HEK293 (cell line): ENCODE data around the gene SBSN.

ENCODE experiments used
- CTCF ChIA-PET: fragments of 350-600 bp; formaldehyde crosslinking; extraction: SDS; loops from one replicate; lab custom pipeline; 2021; ENCODE audit warnings: antibody characterized with exemption; lab: Yijun Ruan, JAX
- POLR2A ChIA-PET: fragments of 300-600 bp; formaldehyde crosslinking; extraction: SDS; loops from one replicate; lab custom pipeline; 2020; ENCODE audit warnings: antibody characterized with exemption, inconsistent platforms; lab: Yijun Ruan, JAX
- H3K27ac ChIP-seq: fragments of 200-500 bp; sonication (Bioruptor generic); 2 replicates; pipeline ENCODE4 v1.5.1; 2014; ENCODE audit warnings: low read depth, low read length, control low read depth, inconsistent platforms; ENCODE audit errors: extremely low read depth
- H3K36me3 ChIP-seq, 2 experiments: fragments of 200-500 bp in 1 of 2; sonication (Bioruptor generic) in 1 of 2; 1 replicate in 1 of 2; 2 replicates in 1 of 2; pipeline ENCODE4 v1.5.1; 2014 to 2017; ENCODE audit warnings: inconsistent platforms in 2 of 2, low read length in 2 of 2; ENCODE audit not compliant: control insufficient read depth in 2 of 2, insufficient read depth in 1 of 2
- H3K4me1 ChIP-seq: fragments of 200-500 bp; sonication (Bioruptor generic); 2 replicates; pipeline ENCODE4 v1.5.1; 2014; ENCODE audit warnings: mild to moderate bottlenecking, low read length, inconsistent platforms; ENCODE audit not compliant: control insufficient read depth, insufficient read depth
- H3K4me3 ChIP-seq: 2 replicates; pipeline ENCODE4 v1.5.1; 2011; ENCODE audit warnings: low read depth, mild to moderate bottlenecking, control low read depth, low read length, moderate library complexity
- H3K9me3 ChIP-seq: fragments of 200-500 bp; sonication (Bioruptor generic); 2 replicates; pipeline ENCODE4 v1.5.1; 2014; ENCODE audit warnings: low read depth, low read length, inconsistent platforms; ENCODE audit not compliant: control insufficient read depth, insufficient read depth
- EGR2 ChIP-seq: fragments of 450-650 bp; formaldehyde crosslinking; IDR thresholded peaks from 2 replicates; pipeline ENCODE4 v1.5.1; 2016; ENCODE audit warnings: low read depth, missing biosample characterization, missing genetic modification characterization
- GLI2 ChIP-seq: fragments of 450-650 bp; formaldehyde crosslinking; IDR thresholded peaks from 2 replicates; pipeline ENCODE4; 2017; ENCODE audit warnings: missing biosample characterization, missing genetic modification characterization, low read depth, borderline replicate concordance
- GLIS1 ChIP-seq: fragments of 450-650 bp; formaldehyde crosslinking; IDR thresholded peaks from 2 replicates; pipeline ENCODE4 v1.5.1; 2016; ENCODE audit warnings: missing biosample characterization, missing genetic modification characterization
- HOXA7 ChIP-seq: sonication (generic); formaldehyde crosslinking; IDR thresholded peaks from 2 replicates; pipeline ENCODE4 v1.8.1; 2022; ENCODE audit warnings: missing genetic modification reagents, borderline replicate concordance
- KLF16 ChIP-seq: fragments of 450-650 bp; formaldehyde crosslinking; IDR thresholded peaks from 2 replicates; pipeline ENCODE4 v1.5.1; 2017; ENCODE audit warnings: missing biosample characterization, missing genetic modification characterization
- KLF17 ChIP-seq: fragments of 450-650 bp; formaldehyde crosslinking; IDR thresholded peaks from 2 replicates; pipeline ENCODE4 v1.5.1; 2016; ENCODE audit warnings: missing biosample characterization, missing genetic modification characterization
- OSR2 ChIP-seq: fragments of 450-650 bp; formaldehyde crosslinking; IDR thresholded peaks from 2 replicates; pipeline ENCODE4 v1.5.1; 2016; ENCODE audit warnings: missing biosample characterization, missing genetic modification characterization
- PRDM1 ChIP-seq: fragments of 450-650 bp; formaldehyde crosslinking; IDR thresholded peaks from 2 replicates; pipeline ENCODE4; 2016; ENCODE audit warnings: missing biosample characterization, missing genetic modification characterization
- RBAK ChIP-seq: fragments of 450-650 bp; formaldehyde crosslinking; IDR thresholded peaks from 2 replicates; pipeline ENCODE4 v1.5.1; 2016; ENCODE audit warnings: missing biosample characterization, missing genetic modification characterization
- TRIM28 ChIP-seq: IDR thresholded peaks from 2 replicates; pipeline ENCODE4 v1.6.1; 2011; ENCODE audit warnings: low read length, control low read depth, borderline replicate concordance
- ZEB2 ChIP-seq: fragments of 450-650 bp; formaldehyde crosslinking; IDR thresholded peaks from 2 replicates; pipeline ENCODE4 v1.5.1; 2016; ENCODE audit warnings: missing biosample characterization, missing genetic modification characterization
- ZFHX2 ChIP-seq: fragments of 450-650 bp; formaldehyde crosslinking; conservative IDR thresholded peaks from 2 replicates; pipeline ENCODE4 v1.5.1; 2016; ENCODE audit warnings: missing biosample characterization, missing genetic modification characterization
- ZFP41 ChIP-seq: fragments of 450-650 bp; formaldehyde crosslinking; IDR thresholded peaks from 2 replicates; pipeline ENCODE4 v1.5.1; 2016; ENCODE audit warnings: missing biosample characterization, missing genetic modification characterization, borderline replicate concordance
- ZIC2 ChIP-seq: fragments of 450-650 bp; formaldehyde crosslinking; IDR thresholded peaks from 2 replicates; pipeline ENCODE4 v1.5.1; 2016; ENCODE audit warnings: missing biosample characterization, missing genetic modification characterization
- ZNF132 ChIP-seq: fragments of 450-650 bp; formaldehyde crosslinking; IDR thresholded peaks from 2 replicates; pipeline ENCODE4 v1.5.1; 2017; ENCODE audit warnings: missing biosample characterization, missing genetic modification characterization, borderline replicate concordance
- ZNF19 ChIP-seq: fragments of 450-650 bp; formaldehyde crosslinking; IDR thresholded peaks from 2 replicates; pipeline ENCODE4; 2016; ENCODE audit warnings: missing biosample characterization, missing genetic modification characterization, low read depth
- ZNF266 ChIP-seq: fragments of 450-650 bp; formaldehyde crosslinking; IDR thresholded peaks from 2 replicates; pipeline ENCODE4 v1.5.1; 2016; ENCODE audit warnings: missing biosample characterization, missing genetic modification characterization, low read depth
- ZNF302 ChIP-seq: fragments of 450-650 bp; formaldehyde crosslinking; IDR thresholded peaks from 2 replicates; pipeline ENCODE4 v1.5.1; 2016; ENCODE audit warnings: missing biosample characterization, missing genetic modification characterization, low read depth
- ZNF433 ChIP-seq: fragments of 450-650 bp; formaldehyde crosslinking; IDR thresholded peaks from 2 replicates; pipeline ENCODE4 v1.5.1; 2016; ENCODE audit warnings: missing biosample characterization, missing genetic modification characterization, low read depth
- ZNF473 ChIP-seq: fragments of 450-650 bp; formaldehyde crosslinking; IDR thresholded peaks from 2 replicates; pipeline ENCODE4 v1.5.1; 2017; ENCODE audit warnings: missing biosample characterization, missing genetic modification characterization
- ZNF610 ChIP-seq: fragments of 450-650 bp; formaldehyde crosslinking; IDR thresholded peaks from 2 replicates; pipeline ENCODE4 v1.5.1; 2016; ENCODE audit warnings: missing biosample characterization, missing genetic modification characterization, borderline replicate concordance
- ZNF776 ChIP-seq: fragments of 450-650 bp; formaldehyde crosslinking; IDR thresholded peaks from 2 replicates; pipeline ENCODE4 v1.5.0; 2017; ENCODE audit warnings: missing biosample characterization, missing genetic modification characterization, borderline replicate concordance
- ZNF830 ChIP-seq: fragments of 450-650 bp; IDR thresholded peaks from 2 replicates; pipeline ENCODE4 v1.5.0; 2018; ENCODE audit warnings: missing biosample characterization, missing genetic modification characterization, low read depth, mild to moderate bottlenecking, moderate library complexity
- TF ChIP-seq, protein P1 (sequence below): fragments of 450-650 bp; formaldehyde crosslinking; IDR thresholded peaks from 2 replicates; pipeline ENCODE4 v1.5.1; 2017; ENCODE audit warnings: missing biosample characterization, missing genetic modification characterization
- TF ChIP-seq, protein P2 (sequence below): fragments of 450-650 bp; formaldehyde crosslinking; IDR thresholded peaks from 2 replicates; pipeline ENCODE4 v1.5.1; 2016; ENCODE audit warnings: missing biosample characterization, missing genetic modification characterization, low read depth

SBSN gene

GRCh38 chr19:35501684-35502083 lies 26.4 kb downstream of the SBSN start:
- POLR2A ChIA-PET: no interaction called here
- H3K9me3 ChIP-seq: no peaks in the 10 kb centered on the region
- H3K27ac ChIP-seq: peak overlapping the region; percentile 18; the same call in 1 of the 2 replicates
- peaks cover 3% of the 10 kb centered on the region; the same call in 1 of the 2 replicates for H3K4me1 ChIP-seq
- TF ChIP-seq ZNF473 (tag by site-specific recombination): 0 out of 2 replicates have a peak, but pooled peaks have one; percentile 51
- TF ChIP-seq ZEB2 (tag by site-specific recombination): no peak
- no peak for TF ChIP-seq ZNF610 (tag by site-specific recombination)
- no peak for TF ChIP-seq GLI2 (tag by site-specific recombination)
- TF ChIP-seq EGR2 (tag by site-specific recombination): peak; percentile 87
- no peak for TF ChIP-seq ZNF302 (tag by site-specific recombination)
- TF ChIP-seq OSR2 (tag by site-specific recombination): no peak
- no peak for TF ChIP-seq KLF16 (tag by site-specific recombination)
- TF ChIP-seq, protein P1, sequence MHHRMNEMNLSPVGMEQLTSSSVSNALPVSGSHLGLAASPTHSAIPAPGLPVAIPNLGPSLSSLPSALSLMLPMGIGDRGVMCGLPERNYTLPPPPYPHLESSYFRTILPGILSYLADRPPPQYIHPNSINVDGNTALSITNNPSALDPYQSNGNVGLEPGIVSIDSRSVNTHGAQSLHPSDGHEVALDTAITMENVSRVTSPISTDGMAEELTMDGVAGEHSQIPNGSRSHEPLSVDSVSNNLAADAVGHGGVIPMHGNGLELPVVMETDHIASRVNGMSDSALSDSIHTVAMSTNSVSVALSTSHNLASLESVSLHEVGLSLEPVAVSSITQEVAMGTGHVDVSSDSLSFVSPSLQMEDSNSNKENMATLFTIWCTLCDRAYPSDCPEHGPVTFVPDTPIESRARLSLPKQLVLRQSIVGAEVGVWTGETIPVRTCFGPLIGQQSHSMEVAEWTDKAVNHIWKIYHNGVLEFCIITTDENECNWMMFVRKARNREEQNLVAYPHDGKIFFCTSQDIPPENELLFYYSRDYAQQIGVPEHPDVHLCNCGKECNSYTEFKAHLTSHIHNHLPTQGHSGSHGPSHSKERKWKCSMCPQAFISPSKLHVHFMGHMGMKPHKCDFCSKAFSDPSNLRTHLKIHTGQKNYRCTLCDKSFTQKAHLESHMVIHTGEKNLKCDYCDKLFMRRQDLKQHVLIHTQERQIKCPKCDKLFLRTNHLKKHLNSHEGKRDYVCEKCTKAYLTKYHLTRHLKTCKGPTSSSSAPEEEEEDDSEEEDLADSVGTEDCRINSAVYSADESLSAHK (tag by site-specific recombination): no peak
- TF ChIP-seq ZNF19 (tag by site-specific recombination): no peak
- TF ChIP-seq ZNF266 (tag by site-specific recombination): no peak
- TF ChIP-seq RBAK (tag by site-specific recombination): no peak
- no peak for TF ChIP-seq ZFP41 (tag by site-specific recombination)
- no peak for TF ChIP-seq ZNF433
- TF ChIP-seq KLF17: peak; percentile 90
- TF ChIP-seq ZNF776 (tag by site-specific recombination): no peak
- no peak for TF ChIP-seq TRIM28
- TF ChIP-seq, protein P2, sequence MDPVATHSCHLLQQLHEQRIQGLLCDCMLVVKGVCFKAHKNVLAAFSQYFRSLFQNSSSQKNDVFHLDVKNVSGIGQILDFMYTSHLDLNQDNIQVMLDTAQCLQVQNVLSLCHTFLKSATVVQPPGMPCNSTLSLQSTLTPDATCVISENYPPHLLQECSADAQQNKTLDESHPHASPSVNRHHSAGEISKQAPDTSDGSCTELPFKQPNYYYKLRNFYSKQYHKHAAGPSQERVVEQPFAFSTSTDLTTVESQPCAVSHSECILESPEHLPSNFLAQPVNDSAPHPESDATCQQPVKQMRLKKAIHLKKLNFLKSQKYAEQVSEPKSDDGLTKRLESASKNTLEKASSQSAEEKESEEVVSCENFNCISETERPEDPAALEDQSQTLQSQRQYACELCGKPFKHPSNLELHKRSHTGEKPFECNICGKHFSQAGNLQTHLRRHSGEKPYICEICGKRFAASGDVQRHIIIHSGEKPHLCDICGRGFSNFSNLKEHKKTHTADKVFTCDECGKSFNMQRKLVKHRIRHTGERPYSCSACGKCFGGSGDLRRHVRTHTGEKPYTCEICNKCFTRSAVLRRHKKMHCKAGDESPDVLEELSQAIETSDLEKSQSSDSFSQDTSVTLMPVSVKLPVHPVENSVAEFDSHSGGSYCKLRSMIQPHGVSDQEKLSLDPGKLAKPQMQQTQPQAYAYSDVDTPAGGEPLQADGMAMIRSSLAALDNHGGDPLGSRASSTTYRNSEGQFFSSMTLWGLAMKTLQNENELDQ (tag by site-specific recombination): no peak
- TF ChIP-seq ZIC2 (tag by site-specific recombination): peak; percentile 17; the same call in 1 of the 2 replicates
- TF ChIP-seq PRDM1: no peak
- no peak for TF ChIP-seq ZNF132
- peak; percentile 85 for TF ChIP-seq ZFHX2 (tag by site-specific recombination)
- no peak for TF ChIP-seq GLIS1 (tag by site-specific recombination)
- no peak for TF ChIP-seq HOXA7
- no peak for TF ChIP-seq ZNF830 (tag by site-specific recombination)
- TF ChIP-seq, all 188 proteins: peak for 5
- peaks cover 11 to 58% of the 10 kb centered on the region in 2 experiments for H3K36me3 ChIP-seq
- CTCF ChIA-PET: interaction anchor here (1.2 to 9.8 kb wide), 3 partner anchors 7 to 149 kb away, joined by 8 to 176 read pairs (median 9); partner anchors contain the start of gene KRTDAP
- H3K4me3 ChIP-seq: no peak overlapping the region
